Measurements from ENCODE around the gene BTAF1.
A peak's percentile ranks its signal among the peaks of the same experiment; 100 is the strongest.

The BTAF1 gene

GRCh38 chr10:91908337-91909116 is 15.0 kb upstream of the BTAF1 start:
- DNase-seq (ENCODE audit: low read depth), result peak; percentile 34

GRCh38 chr10:91909117-91909677 is 14.4 kb upstream of the BTAF1 start, which contains the start of gene FGFBP3:
Gene FGFBP3 (minus strand): TSS chr10:91909486. CDS start chr10:91908969, 517 bp downstream.
- no peak for DNase-seq (ENCODE audit: low read depth)

- no peak for DNase-seq (ENCODE audit: low read depth)
Observed at GRCh38 chr10:91910467-91910866, 13.1 kb upstream of the BTAF1 start.

GRCh38 chr10:91919651-91920050 is 3.9 kb upstream of the BTAF1 start:
- DNase-seq (ENCODE audit: low read depth), result no peak

- DNase-seq (ENCODE audit: low read depth), result no peak
Observed at GRCh38 chr10:91924212-91925021, 847 bp downstream of the BTAF1 start.

GRCh38 chr10:91925022-91925320 is 1.4 kb downstream of the BTAF1 start:
- no peak for DNase-seq (ENCODE audit: low read depth)

GRCh38 chr10:91930939-91931338 is 7.4 kb downstream of the BTAF1 start:
- no peak for DNase-seq (ENCODE audit: low read depth)

GRCh38 chr10:91931526-91932190 is 8.1 kb downstream of the BTAF1 start:
- DNase-seq (ENCODE audit: low read depth), result no peak

GRCh38 chr10:91932737-91933136 is 9.2 kb downstream of the BTAF1 start:
- DNase-seq (ENCODE audit: low read depth), result no peak

- DNase-seq (ENCODE audit: low read depth), result no peak
Observed at GRCh38 chr10:91935886-91936285, 12.3 kb downstream of the BTAF1 start.

GRCh38 chr10:91939653-91940052 is 16.1 kb downstream of the BTAF1 start:
- DNase-seq (ENCODE audit: low read depth), result no peak

- no peak for DNase-seq (ENCODE audit: low read depth)
Observed at GRCh38 chr10:91941426-91941825, 17.9 kb downstream of the BTAF1 start.

GRCh38 chr10:91944880-91945630 is 21.5 kb downstream of the BTAF1 start:
- DNase-seq (ENCODE audit: low read depth), result no peak

GRCh38 chr10:91953600-91954160 is 30.1 kb downstream of the BTAF1 start:
- no peak for DNase-seq (ENCODE audit: low read depth)

GRCh38 chr10:91955114-91955513 is 31.5 kb downstream of the BTAF1 start:
- DNase-seq (ENCODE audit: low read depth), result no peak

GRCh38 chr10:91957091-91957490 is 33.5 kb downstream of the BTAF1 start:
- DNase-seq (ENCODE audit: low read depth), result no peak

GRCh38 chr10:91969297-91969696 is 45.7 kb downstream of the BTAF1 start:
- DNase-seq (ENCODE audit: low read depth), result no peak

GRCh38 chr10:91974960-91975359 is 51.4 kb downstream of the BTAF1 start:
- DNase-seq (ENCODE audit: low read depth), result no peak

- DNase-seq (ENCODE audit: low read depth), result no peak
Observed at GRCh38 chr10:91975438-91975837, 51.9 kb downstream of the BTAF1 start.

GRCh38 chr10:91976317-91977051 is 52.9 kb downstream of the BTAF1 start:
- no peak for DNase-seq (ENCODE audit: low read depth)

- no peak for DNase-seq (ENCODE audit: low read depth)
Observed at GRCh38 chr10:91977491-91977890, 53.9 kb downstream of the BTAF1 start.
